HK-2 (cell line): Measurements from ENCODE around the gene ATP4A.
"Not testable (repeated sequence)": the region's sequence is repeated elsewhere in the genome, so short reads cannot be mapped to it uniquely, and the experiment has no call there.

Experiments used
- DNase-seq: peaks from one replicate; pipeline ENCODE4 v3.0.0-alpha.2; 2018; ENCODE audit not compliant: unreplicated experiment

ATP4A gene

DNA sequence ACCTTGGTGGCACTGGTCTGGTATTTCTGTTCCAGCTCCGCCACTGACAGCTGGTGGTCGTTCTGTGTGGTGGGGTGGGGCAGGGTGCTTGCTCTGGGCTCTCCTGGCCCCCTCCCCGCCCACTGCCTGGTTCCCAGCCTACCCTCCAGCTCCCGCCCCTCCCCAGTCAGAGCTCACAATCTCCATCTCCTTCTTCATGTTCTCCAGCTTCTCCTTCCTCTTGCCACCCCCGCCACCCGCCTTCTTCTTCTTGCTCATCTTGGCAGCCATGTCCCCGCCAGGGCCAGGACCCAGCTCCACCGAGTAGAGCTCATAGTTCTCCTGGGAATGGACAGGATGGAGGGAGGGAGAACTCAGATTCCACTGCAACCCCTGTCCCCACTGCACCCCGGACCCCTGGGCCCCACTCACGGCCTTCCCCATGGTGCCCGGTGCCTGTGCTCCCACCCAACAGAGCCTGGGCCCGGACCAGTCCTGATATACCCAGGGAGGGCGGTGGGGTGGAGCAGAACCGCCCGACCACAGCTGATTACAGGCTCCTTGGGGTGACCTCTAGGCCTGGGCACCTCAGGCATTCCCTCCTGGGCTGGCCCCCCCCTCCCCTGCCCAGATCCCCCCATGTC is at the start of gene ATP4A:
ATP4A (minus strand) TSS at position 452 of the 623 bp plus-strand sequence; CDS start at position 423, 29 bp downstream.
- DNase-seq, result no peak

DNA sequence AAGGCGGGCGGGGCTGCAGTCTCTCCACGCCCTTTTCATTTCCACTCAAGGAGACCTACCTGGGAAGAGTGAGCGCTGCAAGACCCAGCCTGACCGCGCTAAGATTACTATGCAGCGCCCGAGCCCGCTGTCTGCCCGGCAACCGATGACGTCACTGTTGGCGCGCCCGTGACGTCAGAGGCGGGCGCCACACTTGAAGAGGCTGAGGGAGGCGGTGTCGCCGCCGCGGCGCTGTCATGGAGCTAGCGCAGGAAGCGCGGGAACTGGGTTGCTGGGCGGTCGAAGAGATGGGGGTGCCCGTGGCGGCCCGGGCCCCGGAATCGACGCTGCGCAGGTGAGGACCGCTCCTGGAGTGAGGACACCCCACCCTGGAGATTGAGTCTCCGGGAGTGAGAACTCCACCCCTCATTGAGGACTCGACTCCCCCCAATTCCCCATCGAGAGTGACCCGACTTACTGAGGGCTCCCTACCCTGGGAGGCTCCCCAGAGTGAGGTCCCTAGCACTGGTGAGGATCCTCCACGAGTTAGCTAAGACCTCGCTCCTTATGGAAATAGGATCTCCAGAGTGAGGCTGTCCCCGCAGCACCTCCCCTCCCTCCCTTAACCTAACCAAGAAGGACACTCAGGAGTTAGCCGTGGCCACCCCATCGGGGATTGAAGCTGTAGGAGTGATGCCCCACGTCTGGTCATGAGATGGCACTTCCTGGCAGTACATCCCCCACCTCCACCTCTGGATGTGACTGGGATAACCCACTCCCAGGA is 49.3 kb upstream of the ATP4A start, which contains the start of gene HAUS5:
HAUS5 (plus strand) TSS at position 177 of the 763 bp plus-strand sequence; CDS start at position 237, 60 bp downstream.
- peak; percentile 94 for DNase-seq

DNA sequence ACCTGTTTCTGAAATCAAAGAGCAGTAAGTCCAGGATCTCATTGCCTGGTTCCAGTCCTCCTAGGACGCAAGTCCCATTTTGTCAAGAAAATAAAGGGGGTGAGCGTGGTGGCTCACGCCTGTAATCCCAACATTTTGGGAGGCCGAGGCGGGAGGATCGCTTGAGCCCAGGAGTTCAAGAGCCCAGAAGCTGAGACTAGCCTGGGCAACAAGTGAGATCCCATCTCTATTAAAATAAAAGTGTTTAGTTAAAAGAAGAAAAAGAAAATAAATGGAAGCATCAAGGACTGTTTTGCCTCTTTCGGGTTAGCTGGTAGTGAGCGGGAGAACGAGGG is 48.7 kb upstream of the ATP4A start:
- no peak for DNase-seq

DNA sequence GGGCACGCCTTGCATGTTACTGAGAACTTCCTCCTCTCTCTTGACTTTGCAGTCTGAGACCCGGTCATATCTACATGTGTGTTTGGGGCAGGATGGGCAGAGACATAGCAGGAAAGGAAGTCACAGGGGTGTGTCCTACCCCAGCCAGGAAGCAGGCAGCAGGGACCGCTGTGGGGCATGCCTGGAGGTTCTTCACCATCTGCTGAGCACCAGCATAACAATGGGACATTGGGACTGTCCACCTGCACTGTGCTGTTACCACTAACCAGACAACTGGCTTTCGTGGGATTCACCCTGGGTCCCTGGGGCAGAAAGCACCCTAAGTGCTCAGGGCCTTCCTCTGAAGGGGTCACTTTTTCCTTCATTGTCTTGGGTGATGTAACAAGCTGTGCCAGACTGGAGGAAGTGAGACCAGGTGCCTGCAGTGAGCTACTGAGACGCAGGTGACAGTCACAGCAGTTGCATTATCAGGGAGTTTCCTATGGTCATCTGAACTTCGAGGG is 46.4 kb upstream of the ATP4A start:
- no peak for DNase-seq

DNA sequence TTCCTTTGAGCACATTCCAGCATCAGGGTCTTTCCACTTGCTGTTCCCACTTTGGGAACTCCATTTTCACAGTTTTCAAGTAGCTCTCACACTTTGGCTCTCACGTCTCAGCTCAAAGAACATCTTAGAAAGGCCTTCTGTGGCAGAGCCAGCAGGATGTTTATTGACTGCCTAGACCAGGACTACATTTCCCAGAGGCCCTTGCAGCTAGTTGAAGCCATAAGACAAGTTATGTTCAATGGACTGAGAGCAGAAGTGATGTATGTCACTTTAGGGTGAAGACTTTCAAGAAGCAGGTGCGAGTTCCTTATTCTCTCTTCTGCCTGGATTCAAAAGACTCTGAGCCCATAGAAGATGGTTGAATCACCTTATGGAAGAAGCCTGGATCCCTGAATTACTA is 44.8 kb upstream of the ATP4A start:
- no peak for DNase-seq

DNA sequence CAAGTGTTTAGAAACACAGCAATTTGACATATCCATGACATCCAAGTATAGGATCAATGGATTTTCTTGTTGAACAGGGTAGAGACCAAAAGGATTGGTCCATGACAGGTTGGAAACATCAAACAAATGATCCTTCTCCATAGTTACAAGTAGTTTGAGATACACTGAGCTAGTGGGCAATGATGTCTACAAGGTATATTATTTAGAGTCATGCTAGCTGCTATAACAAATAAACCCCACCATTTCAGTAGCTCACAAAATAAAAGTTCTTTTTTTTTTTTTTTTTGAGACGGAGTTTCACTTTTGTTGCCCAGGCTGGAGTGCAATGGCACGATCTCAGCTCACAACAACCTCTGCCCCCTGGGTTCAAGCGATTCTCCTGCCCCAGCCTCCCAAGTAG is 44.2 kb upstream of the ATP4A start:
- DNase-seq, result no peak

DNA sequence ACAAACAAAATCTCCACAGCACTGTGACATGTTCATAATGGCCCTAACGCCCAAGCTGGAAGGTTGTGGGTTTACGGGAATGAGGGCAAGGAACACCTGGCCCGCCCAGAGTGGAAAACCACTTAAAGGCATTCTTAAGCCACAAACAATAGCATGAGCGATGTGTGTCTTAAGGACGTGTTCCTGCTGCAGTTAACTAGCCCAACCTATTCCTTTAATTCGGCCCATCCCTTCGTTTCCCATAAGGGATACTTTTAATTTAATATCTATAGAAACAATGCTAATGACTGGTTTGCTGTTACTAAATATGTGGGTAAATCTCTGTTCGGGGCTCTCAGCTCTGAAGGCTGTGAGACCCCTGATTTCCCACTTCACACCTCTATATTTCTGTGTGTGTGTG is 43.7 kb upstream of the ATP4A start:
- DNase-seq, result not testable (repeated sequence)

DNA sequence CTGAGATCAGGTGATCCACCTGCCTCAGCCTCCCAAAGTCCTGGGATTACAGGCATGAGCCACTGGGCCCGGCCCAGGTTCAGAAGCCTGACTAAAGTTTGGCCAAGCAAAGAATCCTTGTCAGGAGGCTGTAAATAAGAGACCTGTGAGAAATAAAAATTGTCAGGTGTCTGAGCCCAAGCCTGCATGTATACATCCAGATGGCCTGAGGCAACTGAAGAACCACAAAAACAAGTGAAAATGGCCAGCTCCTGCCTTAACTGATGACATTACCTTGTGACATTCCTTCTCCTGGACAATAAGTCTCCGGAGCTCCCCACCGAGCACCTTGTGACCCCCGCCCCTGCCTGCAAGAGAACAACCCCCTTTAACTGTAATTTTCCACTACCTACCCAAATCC is 41.0 kb upstream of the ATP4A start:
- not testable (repeated sequence) for DNase-seq

DNA sequence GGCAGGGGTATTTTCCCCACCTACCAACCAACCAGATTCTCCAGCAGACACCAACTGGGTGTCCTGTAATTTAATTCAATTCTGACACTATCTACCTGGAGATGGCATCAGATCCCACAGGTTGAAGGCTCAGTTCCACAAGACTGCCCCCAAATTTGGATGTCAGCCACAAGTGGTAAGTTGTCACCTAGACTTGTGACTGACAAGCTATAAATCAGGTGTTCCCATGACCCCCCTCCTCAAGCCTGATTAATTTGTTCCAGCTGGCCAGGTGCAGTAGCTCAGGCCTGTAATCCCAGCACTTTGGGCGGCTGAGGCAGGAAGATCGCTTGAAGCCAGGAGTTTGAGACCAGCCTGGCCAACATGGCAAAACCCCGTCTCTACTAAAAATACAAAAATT is 38.5 kb upstream of the ATP4A start:
- DNase-seq, result no peak

DNA sequence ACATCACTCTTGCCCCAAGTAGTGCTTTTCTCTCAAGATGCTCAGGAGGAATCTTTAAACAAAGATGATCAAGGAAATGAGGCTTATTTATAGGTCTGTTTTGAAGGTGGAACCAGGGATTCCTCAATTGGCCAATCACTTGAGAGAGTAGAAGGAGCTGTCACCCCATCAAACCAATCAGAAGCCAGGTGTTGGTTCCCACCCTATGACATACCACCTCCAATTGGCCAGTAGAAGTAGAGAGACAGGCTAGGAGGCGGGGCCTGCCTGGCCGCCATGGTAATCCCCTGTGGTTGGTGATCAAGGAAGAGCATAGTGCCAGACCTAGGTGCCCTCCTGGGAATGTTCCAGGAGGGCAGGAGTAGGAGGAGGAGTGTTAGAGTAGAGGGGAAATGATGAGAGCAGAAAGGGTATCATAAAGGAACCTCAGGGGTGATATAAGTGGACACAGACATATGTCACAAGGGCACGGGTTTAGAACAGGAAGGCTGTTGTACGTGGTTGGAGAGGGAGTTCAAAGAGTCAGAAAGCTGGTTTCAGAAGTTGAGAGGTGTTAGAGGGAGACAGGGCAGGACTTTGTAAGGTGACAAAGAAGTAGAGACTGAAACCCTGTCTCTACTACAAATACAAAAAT is 33.0 kb upstream of the ATP4A start:
- no peak for DNase-seq

DNA sequence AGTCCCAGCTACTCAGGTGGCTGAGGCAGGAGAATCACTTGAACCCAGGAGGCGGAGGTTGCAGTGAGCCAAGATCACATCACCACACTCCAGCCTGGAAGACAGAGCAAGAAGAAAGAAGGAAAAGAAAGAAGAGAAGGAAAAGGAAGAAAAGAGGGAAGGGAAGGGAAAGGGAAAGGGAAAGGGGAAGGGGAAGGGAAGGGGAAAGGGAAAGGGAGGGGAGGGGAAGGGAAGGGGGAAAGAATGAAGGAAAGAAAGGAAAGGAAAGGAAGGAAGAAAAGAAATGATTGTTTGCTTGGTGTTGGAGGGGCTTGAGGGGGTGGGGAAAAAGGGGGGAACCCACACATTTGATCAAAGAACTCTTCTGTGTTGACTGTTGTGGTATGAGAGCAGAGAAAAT is 32.5 kb upstream of the ATP4A start:
- no peak for DNase-seq

DNA sequence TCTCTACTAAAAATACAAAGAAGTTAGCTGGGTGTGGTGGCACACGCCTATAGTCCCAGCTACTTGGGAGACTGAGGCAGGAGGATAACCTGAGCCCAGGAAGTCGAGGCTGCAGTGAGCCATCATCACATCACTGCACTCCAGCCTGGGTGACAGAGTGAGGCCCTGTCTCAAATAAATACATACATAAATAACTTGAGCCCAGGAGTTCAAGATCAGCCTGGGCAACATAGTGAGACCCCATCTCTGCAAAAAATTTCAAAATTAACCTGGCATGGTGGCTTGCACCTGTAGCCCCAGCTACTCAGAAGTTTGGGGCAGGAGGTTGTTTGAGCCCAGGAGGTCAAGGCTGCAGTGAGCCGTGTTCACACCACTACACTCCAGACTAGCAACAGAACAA is 31.6 kb upstream of the ATP4A start:
- not testable (repeated sequence) for DNase-seq

DNA sequence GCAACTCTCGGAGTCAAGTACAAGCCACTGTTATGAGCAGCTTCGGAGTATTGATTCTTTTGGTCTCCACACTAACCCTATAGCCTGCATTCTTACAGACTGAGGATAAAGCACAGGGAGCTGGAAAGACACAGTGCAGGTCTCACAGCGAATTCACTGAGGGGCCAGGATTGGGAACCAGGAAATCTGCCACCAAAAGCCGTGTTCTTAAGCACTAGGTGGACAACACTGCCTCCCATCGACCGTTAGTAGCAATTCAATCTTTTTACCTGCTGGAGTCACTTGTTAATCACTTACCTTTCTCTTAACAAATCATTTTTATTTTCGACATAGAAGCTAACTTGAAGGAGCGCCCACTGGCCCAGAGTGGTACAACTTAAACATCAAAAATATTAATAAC is 28.8 kb upstream of the ATP4A start:
- peak; percentile 9 for DNase-seq

DNA sequence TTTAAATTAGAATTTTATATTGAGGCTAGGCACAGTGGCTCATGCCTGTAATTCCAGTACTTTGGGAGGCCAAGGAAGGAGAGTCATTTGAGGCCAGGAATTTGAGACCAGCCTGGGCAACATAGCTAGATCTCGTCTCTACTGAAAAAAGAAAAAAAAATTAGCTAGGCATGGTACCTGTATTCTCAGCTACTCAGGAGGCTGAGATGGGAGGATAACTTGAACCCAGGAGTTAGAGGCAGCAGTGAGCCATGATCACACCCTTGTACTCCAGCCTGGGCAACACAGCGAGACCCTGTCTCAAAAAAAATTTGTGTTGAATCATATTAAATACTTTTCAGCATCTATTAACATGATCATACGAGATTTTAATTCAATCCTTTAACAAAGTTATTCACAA is 27.4 kb upstream of the ATP4A start:
- DNase-seq, result no peak

DNA sequence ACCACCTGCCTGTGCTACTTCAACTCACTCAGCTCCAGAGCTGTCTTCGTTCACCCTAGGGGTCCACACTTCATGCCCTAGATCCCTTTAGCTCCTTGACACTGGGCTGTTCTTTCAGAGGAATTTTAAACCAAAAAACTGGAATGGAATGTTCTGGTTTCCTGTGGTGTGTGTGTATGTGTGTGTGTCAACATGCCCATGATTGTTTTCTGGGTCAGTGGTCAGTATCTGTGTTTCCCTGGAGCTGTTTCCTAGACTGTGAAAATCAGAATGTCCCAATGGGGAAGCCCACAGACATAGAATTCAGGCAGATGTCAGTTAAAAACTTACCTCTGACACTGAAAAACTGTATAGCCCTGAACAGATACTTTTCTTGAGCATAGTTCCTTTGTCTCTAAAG is 23.9 kb upstream of the ATP4A start:
- DNase-seq, result no peak

DNA sequence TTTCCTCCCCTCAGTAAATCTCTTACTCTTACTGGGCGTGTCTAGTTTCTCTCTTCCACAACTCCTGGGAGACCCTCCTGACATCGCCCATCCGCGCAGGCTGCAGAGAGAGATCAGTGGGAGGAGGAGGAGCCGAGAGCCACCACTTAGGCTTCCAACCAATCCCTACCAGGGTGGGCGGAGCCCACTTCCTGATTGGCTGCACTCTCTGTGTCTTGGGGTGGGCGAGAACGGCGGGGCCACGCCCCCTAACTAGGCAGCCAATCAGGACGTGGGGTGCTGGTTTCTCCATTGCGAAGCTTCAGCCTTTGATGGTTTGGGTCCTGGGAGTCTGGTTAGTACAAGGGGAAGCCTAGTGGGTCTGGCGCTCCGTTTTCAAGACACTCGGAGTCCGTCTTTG is 22.4 kb upstream of the ATP4A start, which contains the start of gene PMIS2:
PMIS2 (plus strand) TSS at position 326 of the 400 bp plus-strand sequence. CDS start 87 bp downstream, outside the sequence.
- DNase-seq, result no peak

DNA sequence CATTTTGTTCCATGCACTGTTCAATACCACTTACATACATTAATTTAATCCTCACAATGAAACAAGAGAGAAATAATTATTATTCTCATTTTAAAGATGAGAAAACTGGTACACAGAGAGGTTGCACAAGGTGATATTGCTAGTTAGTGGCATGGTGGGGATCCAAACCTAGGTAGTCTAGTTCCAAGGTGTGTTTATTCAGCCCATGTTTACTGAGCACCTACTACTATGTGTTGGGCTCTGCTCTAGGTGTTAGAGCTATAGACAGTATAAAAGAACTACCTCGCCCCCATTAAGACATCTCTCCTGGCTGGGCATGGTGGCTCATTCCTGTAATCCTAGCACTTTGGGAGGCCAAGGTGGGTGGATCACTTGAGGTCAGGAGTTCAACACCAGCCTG is 19.3 kb upstream of the ATP4A start:
- no peak for DNase-seq

DNA sequence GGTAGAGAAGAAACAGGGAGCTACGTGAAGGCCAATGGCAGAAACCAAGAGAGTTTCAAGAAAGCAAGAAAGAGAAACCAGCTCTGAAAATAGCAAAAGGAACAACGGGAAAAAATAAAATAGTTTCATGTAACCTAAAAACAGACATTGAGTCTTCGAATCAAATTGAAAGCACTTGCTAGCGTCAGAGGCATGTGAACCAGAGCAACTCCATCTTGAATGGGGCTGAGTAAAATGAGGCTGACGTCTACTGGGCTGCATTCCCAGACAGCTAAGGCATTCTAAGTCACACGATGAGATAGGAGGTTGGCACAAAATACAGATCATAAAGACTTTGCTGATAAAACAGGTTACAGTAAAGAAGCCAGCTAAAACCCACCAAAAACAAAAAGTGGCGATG is 15.2 kb upstream of the ATP4A start:
- no peak for DNase-seq

DNA sequence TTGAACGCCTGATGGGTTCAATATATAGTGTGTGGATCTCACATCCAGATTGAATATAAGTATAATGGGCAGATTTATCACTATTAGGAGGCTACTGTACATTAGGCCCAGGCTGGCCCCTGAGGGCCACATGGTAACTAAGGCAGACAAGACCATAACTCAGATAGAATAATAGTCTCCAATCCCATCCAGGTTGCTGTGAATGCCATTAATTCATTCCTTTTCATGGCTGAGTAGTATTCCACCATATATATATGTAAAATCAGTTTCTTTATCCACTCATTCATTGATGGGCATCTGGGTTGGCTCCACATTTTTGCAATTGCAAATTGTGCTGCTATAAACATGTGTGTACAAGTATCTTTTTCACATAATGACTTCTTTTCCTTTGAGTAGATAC is 14.5 kb upstream of the ATP4A start:
- no peak for DNase-seq

DNA sequence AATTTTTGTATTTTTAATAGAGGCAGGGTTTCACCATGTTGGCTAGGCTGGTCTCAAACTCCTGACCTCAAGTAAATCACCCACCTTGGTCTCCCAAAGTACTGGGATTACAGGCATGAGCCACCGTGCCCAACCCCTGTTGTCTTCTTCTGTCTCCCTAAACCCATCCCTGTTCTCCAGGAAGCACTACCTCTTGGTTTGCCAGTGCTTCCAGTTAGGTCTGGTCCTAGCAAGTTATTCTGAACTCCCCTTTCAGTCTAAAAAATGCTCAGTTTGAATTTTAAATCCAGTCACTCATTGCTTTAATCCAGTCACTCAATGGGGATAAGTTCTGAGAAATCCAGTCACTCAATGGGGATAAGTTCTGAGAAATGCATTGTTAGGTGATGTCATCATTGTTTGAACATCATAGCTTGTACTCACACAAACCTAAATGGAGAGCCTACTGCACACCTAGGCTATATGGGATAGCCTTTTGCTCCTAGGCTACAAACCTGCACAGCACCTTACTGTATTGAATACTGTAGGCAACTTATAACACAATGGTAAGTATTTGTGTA is 8.0 kb upstream of the ATP4A start:
- DNase-seq, result no peak

DNA sequence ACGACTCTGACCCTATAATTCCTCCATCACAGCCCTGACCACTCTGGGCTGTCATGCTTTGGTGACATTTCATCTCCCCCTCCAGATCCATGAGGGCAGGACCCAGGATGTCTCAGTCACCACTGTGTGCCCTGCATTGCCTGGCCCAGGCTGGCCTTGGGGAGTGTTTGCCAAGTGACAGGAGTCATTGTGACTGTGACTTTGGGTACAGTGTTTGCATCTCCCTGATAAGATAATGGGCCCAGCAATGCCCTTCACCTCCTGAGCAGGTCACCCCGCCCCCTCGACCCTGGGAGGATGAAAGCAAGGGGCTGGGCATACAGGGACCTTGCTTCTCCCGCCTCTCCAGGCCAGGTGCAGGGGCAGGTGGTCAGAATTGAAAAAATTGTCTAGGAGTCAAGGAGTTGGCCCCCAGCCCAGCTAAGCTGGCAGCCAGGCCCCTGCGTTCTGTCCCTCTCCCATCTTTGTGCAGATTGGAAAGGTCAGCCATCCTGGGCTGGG is 5.9 kb upstream of the ATP4A start:
- no peak for DNase-seq

DNA sequence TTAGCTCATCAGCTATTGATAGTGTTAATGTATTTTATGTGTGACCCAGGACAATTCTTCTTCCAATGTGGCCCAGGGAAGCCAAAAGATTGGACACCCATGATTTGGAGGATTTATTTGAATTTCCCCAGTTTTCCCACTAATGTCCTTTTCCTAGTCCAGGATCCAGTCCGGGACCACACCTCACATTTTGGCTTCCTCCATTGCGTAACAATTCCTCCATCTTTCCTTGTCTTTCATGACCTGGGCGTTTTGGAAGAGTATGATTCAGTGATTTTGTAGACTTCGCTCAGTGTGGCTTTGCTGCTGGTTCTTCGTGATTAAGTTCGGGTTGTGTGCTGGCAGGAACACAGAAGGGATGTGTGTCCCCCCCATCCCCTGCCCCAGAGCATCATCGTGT is 3.3 kb upstream of the ATP4A start:
- no peak for DNase-seq
